Mammary epithelial cell (primary cell): ENCODE data around the gene ITPR2.

Experiments used
- EZH2 ChIP-seq: IDR thresholded peaks from 2 replicates; pipeline ENCODE4 v1.6.1; 2012; ENCODE audit warnings: low read length, inconsistent platforms, borderline replicate concordance
- TF ChIP-seq, protein P1 (sequence below), 2 donors: IDR thresholded peaks in 1 of 2; conservative IDR thresholded peaks in 1 of 2; 2 replicates each; pipeline ENCODE4 v1.5.1; 2011 to 2012; ENCODE audit warnings: inconsistent platforms in 2 of 2, low read length in 2 of 2, mild to moderate bottlenecking in 2 of 2, control low read depth in 1 of 2, low read depth in 1 of 2; ENCODE audit not compliant: insufficient read depth in 1 of 2; ENCODE audit errors: extremely low read depth in 1 of 2

- TF ChIP-seq, protein P1, sequence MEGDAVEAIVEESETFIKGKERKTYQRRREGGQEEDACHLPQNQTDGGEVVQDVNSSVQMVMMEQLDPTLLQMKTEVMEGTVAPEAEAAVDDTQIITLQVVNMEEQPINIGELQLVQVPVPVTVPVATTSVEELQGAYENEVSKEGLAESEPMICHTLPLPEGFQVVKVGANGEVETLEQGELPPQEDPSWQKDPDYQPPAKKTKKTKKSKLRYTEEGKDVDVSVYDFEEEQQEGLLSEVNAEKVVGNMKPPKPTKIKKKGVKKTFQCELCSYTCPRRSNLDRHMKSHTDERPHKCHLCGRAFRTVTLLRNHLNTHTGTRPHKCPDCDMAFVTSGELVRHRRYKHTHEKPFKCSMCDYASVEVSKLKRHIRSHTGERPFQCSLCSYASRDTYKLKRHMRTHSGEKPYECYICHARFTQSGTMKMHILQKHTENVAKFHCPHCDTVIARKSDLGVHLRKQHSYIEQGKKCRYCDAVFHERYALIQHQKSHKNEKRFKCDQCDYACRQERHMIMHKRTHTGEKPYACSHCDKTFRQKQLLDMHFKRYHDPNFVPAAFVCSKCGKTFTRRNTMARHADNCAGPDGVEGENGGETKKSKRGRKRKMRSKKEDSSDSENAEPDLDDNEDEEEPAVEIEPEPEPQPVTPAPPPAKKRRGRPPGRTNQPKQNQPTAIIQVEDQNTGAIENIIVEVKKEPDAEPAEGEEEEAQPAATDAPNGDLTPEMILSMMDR (conservative IDR thresholded peaks at IDR 0.05 in 1 of 2, IDR thresholded peaks at IDR 0.05 in 1 of 2; ENCODE audit: extremely low read depth in 1 of 2, insufficient read depth in 1 of 2, low read depth in 1 of 2, low read length in 2 of 2), result no peak
- TF ChIP-seq EZH2, result no peak
These were observed 220.8 kb downstream of the ITPR2 start for GRCh38 chr12:26612203-26612602.
